Measurements from ENCODE around the gene NKAIN2. TPM values are rescaled to one million over a fixed set of nuclear protein-coding genes. Genes with fewer than 3 reads are reported as not detected.
A peak's percentile ranks its signal among the peaks of the same experiment; 100 is the strongest.

NKAIN2 gene
- polyA plus RNA-seq, 4 donors, result 13.1 to 40.0 (median 18.3) TPM

DNA sequence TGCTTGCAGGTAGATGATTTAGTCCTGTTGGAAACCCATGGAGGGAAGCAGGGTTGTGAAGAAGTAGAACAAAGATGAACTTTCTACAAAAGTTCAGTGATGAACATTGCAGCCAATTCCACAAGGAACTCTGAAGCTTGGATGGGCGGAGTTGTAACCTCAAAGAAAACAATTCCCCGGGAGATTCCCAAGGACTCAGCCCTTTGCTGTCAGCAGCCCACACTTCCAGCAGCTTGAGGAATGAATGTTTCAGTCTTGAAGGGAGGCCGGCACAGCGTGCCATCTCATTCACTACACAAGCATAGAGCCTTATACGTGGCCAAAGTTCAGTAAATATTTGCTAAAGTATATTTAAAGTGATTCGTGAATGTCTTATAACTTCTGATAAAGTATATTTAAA is 269.4 kb downstream of the NKAIN2 start:
- no peak for DNase-seq (ENCODE audit: low read depth in 4 of 4, low spot score in 3 of 4)

DNA sequence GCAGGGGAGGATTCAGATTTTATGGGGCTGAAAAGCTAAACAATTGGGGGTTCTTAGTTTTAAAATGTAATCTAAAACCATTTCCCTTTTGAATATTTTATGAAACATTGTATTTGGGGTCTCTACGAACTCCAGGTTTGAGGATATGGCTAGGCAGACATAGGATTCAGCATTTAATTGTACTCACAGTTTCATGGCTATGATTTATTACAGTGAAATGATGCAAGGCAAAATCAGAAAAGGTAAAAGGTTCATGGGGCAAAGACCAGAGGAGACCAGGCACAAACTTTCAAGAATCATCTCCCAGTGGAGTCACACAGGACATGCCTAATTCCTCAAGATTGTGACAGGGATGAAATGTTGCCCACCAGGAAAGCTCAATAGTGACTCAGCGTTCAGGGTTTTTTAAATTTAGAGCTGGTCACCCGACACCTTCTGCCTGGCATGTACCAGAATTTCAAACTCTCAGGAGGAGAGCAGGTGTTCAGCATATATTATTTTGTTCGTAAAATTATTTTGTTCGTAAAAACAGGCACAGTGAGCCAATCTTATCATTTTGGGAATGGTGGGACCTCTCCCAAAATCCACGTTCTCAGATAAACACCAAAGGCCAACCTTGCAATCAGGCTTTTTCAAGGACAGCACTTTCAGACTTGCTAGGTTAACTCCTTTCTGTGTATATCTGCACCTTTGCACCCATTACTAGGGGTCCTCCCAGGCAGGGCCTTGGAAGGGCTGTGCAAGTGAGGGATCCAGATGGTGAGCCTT is 270.3 kb downstream of the NKAIN2 start:
- peak in 1 of 4 donors; percentile 7 for DNase-seq (ENCODE audit: low read depth in 4 of 4, low spot score in 3 of 4)

DNA sequence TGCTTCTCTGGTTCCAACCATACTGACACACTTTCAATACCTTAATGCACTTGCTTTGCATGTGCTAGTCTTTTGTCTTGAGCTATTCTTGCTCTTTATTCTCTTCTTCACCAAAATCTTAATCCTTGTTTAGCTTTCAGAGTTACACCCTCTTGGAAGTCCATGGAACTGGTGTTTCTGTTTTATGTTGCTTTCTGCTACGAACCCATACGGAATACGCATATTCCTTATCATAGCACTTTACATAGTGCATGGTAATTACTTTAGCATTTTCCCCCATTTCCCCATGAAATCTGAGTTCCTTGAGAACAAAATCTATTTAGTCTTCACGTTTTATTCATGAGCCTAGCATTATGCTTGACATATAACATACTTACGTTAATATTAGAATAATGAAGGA is 270.9 kb downstream of the NKAIN2 start:
- no peak for DNase-seq (ENCODE audit: low read depth in 4 of 4, low spot score in 3 of 4)

DNA sequence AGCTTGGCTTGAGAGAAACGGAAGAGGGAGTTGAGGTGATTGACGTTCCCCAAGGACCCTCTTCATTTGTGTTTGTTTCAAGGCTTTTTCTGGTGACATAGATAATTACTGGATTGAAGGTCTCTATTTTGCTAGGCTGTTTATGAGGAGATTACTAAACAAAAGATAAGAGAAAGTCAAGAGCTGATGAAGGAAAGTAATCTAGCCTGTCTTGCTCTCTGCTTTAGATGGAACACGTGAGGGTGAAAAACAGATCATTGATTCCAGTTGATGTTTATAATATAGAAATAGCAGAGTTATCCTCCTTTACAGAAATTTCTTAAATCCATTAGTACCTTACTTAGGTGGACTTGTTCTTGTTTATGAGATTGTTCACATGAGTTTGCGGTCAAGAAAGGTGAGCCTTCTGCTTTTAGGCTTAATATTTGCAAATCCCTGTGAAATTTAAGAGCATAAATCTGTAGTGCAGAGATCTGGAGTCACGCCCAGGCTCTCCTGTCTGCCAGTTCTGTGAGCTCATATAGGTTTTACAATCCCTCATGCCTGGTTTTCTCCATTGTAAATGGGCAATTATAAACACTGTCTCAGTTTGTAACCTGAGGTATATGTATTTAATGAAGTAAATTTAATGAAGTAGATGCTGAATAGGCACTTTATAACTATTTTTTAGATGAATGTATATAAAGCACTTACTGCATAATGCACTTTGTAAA is 272.8 kb downstream of the NKAIN2 start:
- no peak for DNase-seq (ENCODE audit: low read depth in 4 of 4, low spot score in 3 of 4)

DNA sequence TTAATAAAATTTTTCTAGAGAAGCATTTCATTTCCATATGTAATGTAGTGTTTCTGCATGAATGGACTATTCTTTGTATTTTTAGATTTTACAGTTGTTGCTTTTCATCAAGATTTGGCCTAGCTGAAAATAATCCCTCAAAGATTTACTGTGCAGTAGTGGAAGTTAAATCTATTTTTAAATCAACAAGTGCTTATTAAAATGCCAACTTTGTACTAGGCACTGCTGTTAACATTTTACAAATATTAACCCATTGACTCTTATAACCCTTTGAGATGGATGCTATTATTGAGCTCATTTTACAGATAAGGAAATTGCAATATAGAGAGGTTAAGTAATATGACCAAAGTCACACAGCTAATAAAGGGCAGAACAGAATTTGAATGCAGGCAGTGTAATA is 274.5 kb downstream of the NKAIN2 start:
- no peak for DNase-seq (ENCODE audit: low read depth in 4 of 4, low spot score in 3 of 4)

DNA sequence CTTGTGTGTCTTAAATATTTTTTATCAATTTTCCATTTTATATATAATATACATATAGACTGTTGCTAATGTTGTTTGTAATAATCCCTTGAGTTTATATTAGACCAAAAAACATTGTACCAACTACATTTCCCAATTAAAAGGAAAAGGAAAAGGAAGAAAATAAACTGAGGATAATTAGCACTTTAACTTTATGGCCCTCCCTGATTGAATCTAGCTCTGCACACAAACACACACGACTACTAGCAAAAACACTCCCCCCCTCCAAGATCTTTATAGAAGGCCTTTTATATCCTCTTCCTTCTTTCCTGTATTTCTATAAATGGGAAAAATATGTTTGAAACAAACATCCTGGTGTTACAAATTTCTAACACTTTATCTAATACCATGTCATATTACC is 276.8 kb downstream of the NKAIN2 start:
- DNase-seq (ENCODE audit: low read depth in 4 of 4, low spot score in 3 of 4), result no peak

DNA sequence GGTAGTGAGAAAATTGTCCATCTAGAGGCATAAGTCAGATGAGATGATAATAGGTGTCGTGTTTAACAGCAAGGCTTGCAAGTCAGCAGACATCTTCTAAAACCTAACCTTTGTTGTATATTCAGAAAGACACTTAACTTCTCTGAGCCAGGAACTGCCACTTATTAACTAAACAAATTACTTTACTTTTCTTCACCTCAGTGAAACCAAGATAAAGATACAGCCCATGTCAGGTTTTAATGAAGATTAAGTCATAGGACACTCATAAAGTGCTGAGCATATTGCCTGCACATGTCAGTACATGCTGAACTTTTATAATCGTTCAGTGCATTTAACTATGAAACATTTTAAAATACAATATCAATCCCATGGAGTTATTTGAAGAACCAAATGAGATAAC is 286.8 kb downstream of the NKAIN2 start:
- DNase-seq (ENCODE audit: low read depth in 4 of 4, low spot score in 3 of 4), result no peak

DNA sequence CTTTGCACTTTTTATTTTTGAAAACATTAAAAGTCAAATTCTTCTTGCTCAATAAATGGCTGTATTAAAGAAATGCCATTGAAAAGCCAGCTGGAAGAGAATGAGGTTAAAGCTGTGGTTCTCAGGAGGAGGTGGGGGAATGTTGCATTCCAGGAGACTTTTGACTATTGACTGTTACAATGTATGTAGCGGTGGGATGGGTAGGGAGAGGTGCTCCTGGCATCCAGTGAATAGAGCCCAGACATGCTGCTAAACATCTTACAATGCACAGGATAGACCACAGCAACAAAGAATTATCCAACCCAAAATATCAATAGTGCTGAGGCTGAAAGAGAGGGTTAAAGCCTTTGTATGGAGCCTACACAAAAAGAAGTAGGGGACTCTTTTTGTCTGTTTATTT is 295.9 kb downstream of the NKAIN2 start:
- DNase-seq (ENCODE audit: low read depth in 4 of 4, low spot score in 3 of 4), result no peak

DNA sequence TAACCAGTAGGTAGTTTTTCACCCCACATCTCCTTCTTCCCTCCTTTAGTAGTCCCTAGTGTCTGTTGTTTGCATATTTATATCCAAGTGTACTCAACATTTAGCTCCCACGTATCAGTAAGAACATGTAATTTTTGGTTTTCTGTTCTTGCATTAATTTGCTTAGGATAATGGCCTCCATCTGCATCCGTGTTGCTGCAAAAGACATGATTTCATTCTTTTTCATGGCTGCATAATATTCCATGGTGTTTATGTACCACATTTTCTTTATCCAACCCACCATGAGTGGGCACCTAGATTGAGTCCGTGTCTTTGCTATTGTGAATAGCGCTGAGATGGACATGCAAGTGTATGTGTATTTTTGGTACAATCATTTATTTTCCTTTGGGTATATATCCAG is 306.8 kb downstream of the NKAIN2 start:
- no peak for DNase-seq (ENCODE audit: low read depth in 4 of 4, low spot score in 3 of 4)

DNA sequence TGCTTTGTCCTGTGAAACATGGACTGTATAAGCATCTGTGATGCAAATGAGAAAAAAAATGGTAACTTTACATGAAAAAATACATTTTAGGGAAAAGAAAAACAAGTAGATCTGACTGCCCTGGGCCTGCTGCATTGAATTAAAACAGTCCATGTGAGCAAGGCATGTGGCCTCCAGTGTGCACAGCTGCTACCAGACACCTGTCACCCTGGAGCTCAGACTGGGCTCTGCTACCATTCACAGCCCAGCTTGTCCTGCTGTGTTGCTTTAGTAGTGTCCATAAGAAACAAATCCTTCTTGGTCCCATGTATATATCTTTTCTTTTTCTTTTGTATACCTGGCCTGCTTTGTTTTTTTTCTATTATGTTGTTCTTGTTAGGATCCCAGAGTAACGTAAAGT is 315.9 kb downstream of the NKAIN2 start:
- DNase-seq (ENCODE audit: low read depth in 4 of 4, low spot score in 3 of 4), result no peak

DNA sequence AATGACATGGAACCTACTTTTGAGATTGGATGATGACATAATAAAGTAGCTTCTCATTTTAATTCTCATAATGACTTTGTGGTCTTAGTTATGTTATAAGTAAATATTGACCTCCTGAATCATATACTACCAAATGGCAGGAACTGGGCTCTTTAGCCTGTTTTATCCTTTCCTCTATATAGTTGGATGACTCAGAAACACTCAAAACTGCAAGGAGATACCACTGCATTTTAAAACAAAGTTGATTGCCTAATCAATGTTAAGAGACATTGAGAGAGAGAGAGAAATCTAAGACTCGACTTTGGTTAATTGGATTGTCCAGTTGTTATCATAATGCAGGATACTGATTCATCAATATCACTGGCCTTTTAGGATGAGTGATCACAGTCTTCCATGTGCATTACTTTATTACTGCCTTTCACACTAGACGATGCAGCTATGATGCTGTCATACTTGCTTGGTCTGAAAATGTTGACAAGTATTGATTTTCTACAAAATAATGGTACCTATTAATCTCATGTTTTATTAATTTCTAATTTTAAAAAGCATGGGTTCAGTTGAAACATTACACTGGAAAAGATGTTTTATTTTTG is 320.0 kb downstream of the NKAIN2 start:
- no peak for DNase-seq (ENCODE audit: low read depth in 4 of 4, low spot score in 3 of 4)

DNA sequence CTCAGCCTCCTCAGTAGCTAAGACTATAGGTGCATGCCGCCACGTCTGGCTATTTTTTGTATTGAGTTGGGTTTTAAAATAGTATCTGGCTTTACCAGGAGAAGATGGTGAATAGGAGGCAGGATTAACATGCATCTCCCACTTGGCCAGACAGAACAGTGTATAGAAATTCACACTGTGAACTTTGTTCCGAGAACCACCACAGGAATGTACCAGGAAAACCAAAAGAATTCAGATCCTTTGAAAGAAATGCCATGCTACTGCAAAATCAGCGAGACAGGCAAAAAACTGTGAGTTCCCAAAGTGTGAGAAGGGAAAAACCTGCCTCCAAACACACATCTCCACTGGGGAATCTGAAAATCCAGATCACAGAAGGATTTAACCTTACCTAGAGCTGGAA is 327.6 kb downstream of the NKAIN2 start:
- no peak for DNase-seq (ENCODE audit: low read depth in 4 of 4, low spot score in 3 of 4)

DNA sequence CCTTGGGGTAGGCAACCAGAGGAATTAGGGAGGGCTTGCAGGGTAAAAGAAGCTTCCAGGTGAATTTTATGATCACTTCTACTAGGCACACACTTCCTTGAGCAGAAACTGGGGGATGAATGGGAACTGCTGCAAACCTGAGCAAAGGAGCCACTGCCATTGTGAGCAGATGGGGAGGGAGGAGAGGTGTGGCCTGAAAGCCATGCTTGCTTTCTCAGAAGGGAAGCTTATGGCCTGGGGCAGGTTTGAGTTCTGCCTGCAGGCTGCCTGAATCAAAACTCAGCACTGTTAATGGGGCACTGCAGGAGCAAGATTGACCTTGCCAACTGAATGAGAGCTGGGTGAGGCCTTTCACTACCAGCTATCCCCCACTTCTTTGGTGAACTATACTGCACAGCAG is 328.1 kb downstream of the NKAIN2 start:
- DNase-seq (ENCODE audit: low read depth in 4 of 4, low spot score in 3 of 4), result no peak

DNA sequence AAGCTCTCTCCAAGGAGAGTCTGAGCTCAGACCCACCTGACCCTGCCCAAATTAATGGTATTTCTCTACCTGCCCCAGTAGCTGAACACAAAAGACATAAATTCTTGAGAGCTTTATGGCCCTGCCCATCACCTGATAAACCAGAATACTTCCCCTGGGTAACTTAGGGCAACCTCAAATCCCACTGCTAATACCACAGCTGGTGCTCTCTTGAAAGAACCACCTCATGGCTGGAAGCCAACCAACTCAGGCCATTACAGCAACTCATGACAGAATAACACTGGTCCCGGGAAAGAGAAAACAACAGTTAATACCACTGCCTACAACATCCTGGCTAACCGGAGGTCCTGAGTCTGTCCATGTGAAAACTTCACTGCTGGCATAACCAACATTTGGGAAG is 328.6 kb downstream of the NKAIN2 start:
- no peak for DNase-seq (ENCODE audit: low read depth in 4 of 4, low spot score in 3 of 4)

DNA sequence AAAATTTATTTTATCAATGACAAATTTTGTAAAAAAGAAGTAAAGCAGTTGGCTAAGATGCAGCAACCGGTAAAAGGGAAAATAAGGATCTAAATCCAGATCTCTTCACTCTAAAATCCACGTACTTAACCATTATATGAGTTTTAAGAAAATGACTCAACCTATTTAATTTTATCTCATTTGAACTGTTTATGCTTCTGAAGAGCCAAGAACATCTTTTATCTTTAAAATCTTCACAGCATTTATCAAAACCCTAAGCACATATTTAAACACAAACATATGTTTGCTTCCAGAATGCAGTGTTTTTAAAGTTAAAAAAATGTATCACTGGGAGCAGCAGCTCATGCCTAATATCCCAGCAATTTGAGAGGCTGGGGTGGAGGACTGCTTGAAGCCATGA is 339.2 kb downstream of the NKAIN2 start:
- no peak for DNase-seq (ENCODE audit: low read depth in 4 of 4, low spot score in 3 of 4)

DNA sequence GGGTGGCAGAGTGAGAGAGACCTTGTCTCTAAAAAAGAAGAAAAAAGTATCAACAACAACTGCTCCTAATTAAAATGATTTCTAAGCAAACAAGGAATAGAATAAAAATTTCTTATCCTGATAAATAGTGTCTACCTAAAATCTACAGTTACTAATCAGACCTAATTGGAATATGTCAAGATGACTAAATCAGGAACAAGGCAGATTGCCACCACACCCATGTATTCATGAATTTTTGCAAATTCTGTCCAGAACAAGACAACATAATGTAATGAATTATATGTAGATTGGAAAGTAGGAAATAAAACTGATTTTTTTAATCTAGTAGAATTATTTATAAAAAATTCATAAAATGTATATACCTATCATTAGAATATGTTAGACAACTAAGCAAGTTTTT is 339.8 kb downstream of the NKAIN2 start:
- DNase-seq (ENCODE audit: low read depth in 4 of 4, low spot score in 3 of 4), result no peak

DNA sequence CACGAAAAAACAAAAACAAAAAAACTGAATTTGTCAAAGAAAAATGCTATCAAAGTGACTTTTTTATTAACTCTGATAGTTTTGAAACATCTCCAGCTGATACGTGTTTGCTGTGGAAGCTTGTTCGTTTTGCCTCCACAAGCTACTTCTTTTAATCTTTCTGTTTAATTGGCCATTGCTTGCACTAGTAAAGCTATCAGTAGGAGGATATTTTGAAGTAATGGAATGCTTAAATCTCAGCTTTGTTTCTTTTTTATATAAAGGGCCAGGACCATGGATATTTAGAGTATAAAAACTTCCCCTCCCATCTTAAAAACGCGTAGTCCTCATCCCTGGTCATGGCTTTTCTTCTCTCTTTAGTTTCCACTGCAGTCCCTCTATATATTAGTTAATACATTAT is 344.0 kb downstream of the NKAIN2 start:
- DNase-seq (ENCODE audit: low read depth in 4 of 4, low spot score in 3 of 4), result no peak

DNA sequence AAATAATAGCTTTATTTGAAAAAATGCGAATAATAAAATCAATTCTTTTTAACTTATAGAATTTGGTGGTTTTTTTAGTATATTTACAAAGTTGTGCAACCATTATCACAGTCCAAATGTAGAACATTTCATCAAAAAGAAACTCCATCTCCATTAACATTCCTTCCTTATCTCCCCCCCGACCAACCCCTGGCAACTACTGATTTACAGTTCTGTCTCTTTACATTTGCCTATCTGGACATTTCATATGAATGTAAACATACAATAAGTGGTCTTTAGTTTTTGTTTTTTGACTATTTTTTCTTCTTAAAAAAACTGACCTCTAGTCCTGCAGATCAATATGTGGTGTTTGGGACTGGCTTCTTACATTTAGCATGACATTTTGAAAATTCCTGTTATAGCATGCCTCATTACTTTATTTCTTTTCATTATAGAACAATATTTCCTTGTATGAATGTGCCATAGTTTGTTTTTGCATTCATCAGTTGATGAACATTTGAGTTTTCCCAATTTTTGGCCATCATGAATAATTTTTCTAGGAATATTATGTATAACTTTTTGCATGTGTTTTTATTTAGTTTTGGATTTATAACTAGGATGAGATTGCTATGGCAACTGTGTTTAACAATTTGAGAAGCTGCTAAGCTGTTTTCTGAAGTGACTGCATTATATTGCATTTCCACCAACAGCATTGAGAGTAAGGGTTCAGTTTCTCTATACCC is 344.7 kb downstream of the NKAIN2 start:
- DNase-seq (ENCODE audit: low read depth in 4 of 4, low spot score in 3 of 4), result no peak

DNA sequence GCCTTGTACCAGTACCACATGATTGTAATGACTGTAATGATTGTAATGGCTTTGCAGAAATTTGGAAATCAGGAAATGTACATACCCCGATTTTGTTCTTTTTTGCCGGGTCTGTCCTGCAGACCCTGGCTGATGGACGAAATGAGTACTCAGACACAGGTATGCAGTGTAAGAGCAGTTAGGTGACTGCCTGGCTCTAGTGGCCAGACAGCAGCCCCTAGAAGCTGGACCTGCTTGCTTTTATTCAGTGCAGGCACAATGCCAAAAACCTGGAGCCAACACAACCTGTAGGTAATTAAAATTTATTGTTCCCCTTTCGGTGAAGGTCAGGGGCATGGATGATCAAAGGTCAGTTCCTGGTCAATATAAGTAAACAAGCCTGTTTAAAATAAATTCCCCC is 346.0 kb downstream of the NKAIN2 start:
- DNase-seq (ENCODE audit: low read depth in 4 of 4, low spot score in 3 of 4), result no peak

DNA sequence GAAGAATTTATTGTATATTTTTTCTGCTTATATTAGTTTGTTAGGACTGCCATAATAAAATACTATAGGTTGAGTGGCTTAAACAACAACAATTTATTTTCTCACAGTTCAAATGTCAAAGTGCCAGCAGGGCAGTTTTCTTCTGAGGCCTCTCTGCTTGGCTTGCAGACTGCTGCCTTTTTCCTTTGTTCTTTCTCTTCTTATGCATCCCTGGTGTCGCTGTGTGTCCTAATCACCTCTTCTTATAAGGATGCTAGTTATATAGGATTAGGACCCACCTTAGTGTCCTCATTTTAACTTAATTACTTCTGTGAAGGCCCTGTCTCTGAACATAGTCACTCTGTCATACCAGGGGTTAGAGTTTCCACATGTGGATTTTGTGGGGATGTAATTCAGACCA is 354.4 kb downstream of the NKAIN2 start:
- DNase-seq (ENCODE audit: low read depth in 4 of 4, low spot score in 3 of 4), result no peak

DNA sequence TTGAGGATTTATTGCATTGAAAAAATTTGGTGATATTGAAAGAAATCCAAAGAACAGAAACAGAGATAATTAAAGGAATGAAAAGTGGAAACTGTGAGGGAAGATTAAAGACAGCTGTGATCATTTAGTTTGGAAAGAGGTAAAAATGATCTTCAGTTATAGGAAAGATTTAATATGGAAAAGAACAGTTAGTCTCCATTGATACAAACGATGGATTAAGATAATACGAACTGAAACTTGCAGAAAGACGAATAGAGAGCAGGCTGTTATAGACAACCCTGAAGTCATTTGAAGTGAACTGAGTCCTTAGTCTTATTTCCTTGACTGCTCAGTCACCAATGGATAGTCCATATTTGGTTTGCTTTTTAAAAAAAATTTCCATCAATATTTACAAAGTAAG is 360.0 kb downstream of the NKAIN2 start:
- DNase-seq (ENCODE audit: low read depth in 4 of 4, low spot score in 3 of 4), result no peak

Data from left renal pelvis (tissue), 4 donors.